ENCODE data around the gene TBPL1. TPM values are rescaled to one million over a fixed set of nuclear protein-coding genes. Genes with fewer than 3 reads are reported as not detected.

The TBPL1 gene
- total RNA-seq, 6 donors from 2014 or later, result 2.6 to 18.0 (median 9.5) TPM

- Histone ChIP-seq H3K36me3 (no peaks in the 10 kb centered on the region), H3K4me3 (no peak overlapping the region), H3K27me3 (no peaks in the 10 kb centered on the region), H3K27ac (no peak overlapping the region), H3K9me3 (no peaks in the 10 kb centered on the region), H3K4me1 (no peaks in the 10 kb centered on the region)
- DNase-seq (no peak), ATAC-seq (ENCODE audit: low FRiP score in 2 of 2) (no peak)
- TF ChIP-seq POLR2AphosphoS5 (IDR thresholded peaks at IDR 0.05), result no peak
- WGBS, 2 donors, result 69 to 76% methylated on average over 8 of the region's 8 CpGs
Observed at GRCh38 chr6:133939778-133940667, 13.0 kb upstream of the TBPL1 start.

- WGBS, 2 donors, result 79 to 85% methylated on average over 3 of the region's 3 CpGs
- no peaks in the 10 kb centered on the region for H3K4me1 ChIP-seq
- H3K36me3 ChIP-seq, result no peaks in the 10 kb centered on the region
- ATAC-seq (ENCODE audit: low FRiP score in 2 of 2), result peak in 1 of 2 donors; percentile 49
- no peak overlapping the region for H3K4me3 ChIP-seq
- H3K9me3 ChIP-seq, result no peaks in the 10 kb centered on the region
- no peak for TF ChIP-seq POLR2AphosphoS5 (IDR thresholded peaks at IDR 0.05)
- no peak for TF ChIP-seq EP300 (IDR thresholded peaks at IDR 0.05)
- TF ChIP-seq POLR2A (IDR thresholded peaks at IDR 0.05), result no peak
- TF ChIP-seq, protein P1, sequence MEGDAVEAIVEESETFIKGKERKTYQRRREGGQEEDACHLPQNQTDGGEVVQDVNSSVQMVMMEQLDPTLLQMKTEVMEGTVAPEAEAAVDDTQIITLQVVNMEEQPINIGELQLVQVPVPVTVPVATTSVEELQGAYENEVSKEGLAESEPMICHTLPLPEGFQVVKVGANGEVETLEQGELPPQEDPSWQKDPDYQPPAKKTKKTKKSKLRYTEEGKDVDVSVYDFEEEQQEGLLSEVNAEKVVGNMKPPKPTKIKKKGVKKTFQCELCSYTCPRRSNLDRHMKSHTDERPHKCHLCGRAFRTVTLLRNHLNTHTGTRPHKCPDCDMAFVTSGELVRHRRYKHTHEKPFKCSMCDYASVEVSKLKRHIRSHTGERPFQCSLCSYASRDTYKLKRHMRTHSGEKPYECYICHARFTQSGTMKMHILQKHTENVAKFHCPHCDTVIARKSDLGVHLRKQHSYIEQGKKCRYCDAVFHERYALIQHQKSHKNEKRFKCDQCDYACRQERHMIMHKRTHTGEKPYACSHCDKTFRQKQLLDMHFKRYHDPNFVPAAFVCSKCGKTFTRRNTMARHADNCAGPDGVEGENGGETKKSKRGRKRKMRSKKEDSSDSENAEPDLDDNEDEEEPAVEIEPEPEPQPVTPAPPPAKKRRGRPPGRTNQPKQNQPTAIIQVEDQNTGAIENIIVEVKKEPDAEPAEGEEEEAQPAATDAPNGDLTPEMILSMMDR (IDR thresholded peaks at IDR 0.05), result no peak
- H3K27me3 ChIP-seq, result no peaks in the 10 kb centered on the region
- H3K27ac ChIP-seq, result no peak overlapping the region
- DNase-seq, result no peak
Observed at GRCh38 chr6:133945158-133945557, 7.9 kb upstream of the TBPL1 start.

GRCh38 chr6:133947302-133947900 lies 5.6 kb upstream of the TBPL1 start:
- H3K9me3 ChIP-seq, result no peaks in the 10 kb centered on the region
- H3K27ac ChIP-seq, result no peak overlapping the region
- 69 to 81% methylated on average over 1 of the region's 1 CpG for WGBS, 2 donors
- no peaks in the 10 kb centered on the region for H3K27me3 ChIP-seq
- DNase-seq (peak in 1 of 2 donors; percentile 28), ATAC-seq (ENCODE audit: low FRiP score in 2 of 2) (no peak)
- no peaks in the 10 kb centered on the region for H3K36me3 ChIP-seq
- no peak overlapping the region for H3K4me3 ChIP-seq
- H3K4me1 ChIP-seq, result peaks cover 4 to 6% (median 5%) of the 10 kb centered on the region in 4 donors
- TF ChIP-seq EP300 (IDR thresholded peaks at IDR 0.05), result no peak
- TF ChIP-seq, protein P1 (IDR thresholded peaks at IDR 0.05), result no peak
- no peak for TF ChIP-seq POLR2A (IDR thresholded peaks at IDR 0.05)
- TF ChIP-seq POLR2AphosphoS5 (IDR thresholded peaks at IDR 0.05), result no peak

DNA sequence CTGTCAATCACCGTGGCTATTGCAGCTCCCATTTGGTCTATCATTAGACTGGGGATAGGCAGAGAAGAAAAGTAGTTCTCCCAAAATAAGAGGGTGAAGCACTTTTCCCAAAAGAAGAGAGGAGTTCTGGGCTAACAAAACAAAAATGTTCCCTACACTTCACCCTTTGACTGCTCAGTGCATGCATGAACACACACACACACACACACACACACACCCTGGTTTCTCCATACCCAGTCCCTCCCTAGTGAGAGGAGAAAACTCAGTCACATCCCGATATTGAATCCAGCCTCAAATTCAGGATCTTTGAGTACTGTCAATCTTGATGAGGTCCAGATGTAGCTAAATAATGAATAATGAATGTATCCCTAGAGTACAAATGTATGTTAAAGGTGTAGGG lies 4.6 kb upstream of the TBPL1 start:
- WGBS, 2 donors, result 81 to 88% methylated on average over 2 of the region's 2 CpGs
- no peak for ATAC-seq (ENCODE audit: low FRiP score in 2 of 2)
- Histone ChIP-seq H3K4me1 (peaks cover 4 to 6% (median 5%) of the 10 kb centered on the region in 4 donors), H3K36me3 (no peaks in the 10 kb centered on the region), H3K27me3 (no peaks in the 10 kb centered on the region), H3K27ac (no peak overlapping the region), H3K4me3 (no peak overlapping the region), H3K9me3 (no peaks in the 10 kb centered on the region)
- DNase-seq, result no peak
- TF ChIP-seq EP300 (IDR thresholded peaks at IDR 0.05) (no peak), POLR2A (IDR thresholded peaks at IDR 0.05) (no peak), POLR2AphosphoS5 (IDR thresholded peaks at IDR 0.05) (no peak)
- TF ChIP-seq, protein P1 (IDR thresholded peaks at IDR 0.05), result no peak

GRCh38 chr6:133951227-133951626 lies 1.8 kb upstream of the TBPL1 start:
- Histone ChIP-seq H3K27ac (peak overlapping the region; percentile 88 to 91 (median 90)), H3K4me1 (peaks cover 21 to 31% (median 22%) of the 10 kb centered on the region in 4 donors), H3K4me3 (peak overlapping the region in 3 of 4 donors; percentile 84 to 92 (median 86)), H3K9me3 (no peaks in the 10 kb centered on the region), H3K27me3 (no peaks in the 10 kb centered on the region), H3K36me3 (no peaks in the 10 kb centered on the region)
- 67 to 77% methylated on average over 4 of the region's 4 CpGs for WGBS, 2 donors
- ATAC-seq (ENCODE audit: low FRiP score in 2 of 2), result no peak
- TF ChIP-seq POLR2AphosphoS5 (IDR thresholded peaks at IDR 0.05) (no peak), EP300 (IDR thresholded peaks at IDR 0.05) (no peak), POLR2A (IDR thresholded peaks at IDR 0.05) (no peak)
- TF ChIP-seq, protein P1 (IDR thresholded peaks at IDR 0.05), result no peak
- no peak for DNase-seq
